Nephron progenitor cell (in vitro differentiated cells): ENCODE data around the gene WDR48.
A peak's percentile ranks its signal among the peaks of the same experiment; 100 is the strongest.

Experiments used
- DNase-seq: peaks from one replicate; pipeline ENCODE4 v3.0.0; 2021
- H3K27ac Mint-ChIP-seq: 2 replicates; pipeline ENCODE4 v1.8.0; 2021; ENCODE audit warnings: mild to moderate bottlenecking, moderate library complexity, mixed read lengths
- H3K27me3 Mint-ChIP-seq: 2 replicates; pipeline ENCODE4 v1.8.0; 2021; ENCODE audit warnings: mild to moderate bottlenecking, low read depth, mixed read lengths; ENCODE audit not compliant: poor library complexity
- H3K36me3 Mint-ChIP-seq: 2 replicates; pipeline ENCODE4 v1.8.0; 2021; ENCODE audit warnings: low read depth, mixed read lengths
- H3K4me1 Mint-ChIP-seq: 2 replicates; pipeline ENCODE4 v1.8.0; 2021; ENCODE audit warnings: mixed read lengths
- H3K4me3 Mint-ChIP-seq: 2 replicates; pipeline ENCODE4 v1.8.0; 2021; ENCODE audit warnings: mild to moderate bottlenecking, moderate library complexity, mixed read lengths
- H3K9me3 Mint-ChIP-seq: 2 replicates; pipeline ENCODE4 v1.8.0; 2021; ENCODE audit warnings: mild to moderate bottlenecking, moderate library complexity, mixed read lengths
- TF ChIP-seq, protein P1 (sequence below): fragments of 200-600 bp; sonication (generic); IDR thresholded peaks from 2 replicates; pipeline ENCODE4 v1.5.0; 2021; ENCODE audit warnings: antibody characterized with exemption

Gene WDR48

GRCh38 chr3:39025222-39025970 lies 26.4 kb upstream of the WDR48 start:
- no peak overlapping the region for H3K27ac Mint-ChIP-seq
- H3K36me3 Mint-ChIP-seq: no peaks in the 10 kb centered on the region
- no peak overlapping the region for H3K4me3 Mint-ChIP-seq
- TF ChIP-seq, protein P1, sequence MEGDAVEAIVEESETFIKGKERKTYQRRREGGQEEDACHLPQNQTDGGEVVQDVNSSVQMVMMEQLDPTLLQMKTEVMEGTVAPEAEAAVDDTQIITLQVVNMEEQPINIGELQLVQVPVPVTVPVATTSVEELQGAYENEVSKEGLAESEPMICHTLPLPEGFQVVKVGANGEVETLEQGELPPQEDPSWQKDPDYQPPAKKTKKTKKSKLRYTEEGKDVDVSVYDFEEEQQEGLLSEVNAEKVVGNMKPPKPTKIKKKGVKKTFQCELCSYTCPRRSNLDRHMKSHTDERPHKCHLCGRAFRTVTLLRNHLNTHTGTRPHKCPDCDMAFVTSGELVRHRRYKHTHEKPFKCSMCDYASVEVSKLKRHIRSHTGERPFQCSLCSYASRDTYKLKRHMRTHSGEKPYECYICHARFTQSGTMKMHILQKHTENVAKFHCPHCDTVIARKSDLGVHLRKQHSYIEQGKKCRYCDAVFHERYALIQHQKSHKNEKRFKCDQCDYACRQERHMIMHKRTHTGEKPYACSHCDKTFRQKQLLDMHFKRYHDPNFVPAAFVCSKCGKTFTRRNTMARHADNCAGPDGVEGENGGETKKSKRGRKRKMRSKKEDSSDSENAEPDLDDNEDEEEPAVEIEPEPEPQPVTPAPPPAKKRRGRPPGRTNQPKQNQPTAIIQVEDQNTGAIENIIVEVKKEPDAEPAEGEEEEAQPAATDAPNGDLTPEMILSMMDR: no peak
- no peak for DNase-seq
- no peaks in the 10 kb centered on the region for H3K9me3 Mint-ChIP-seq
- H3K27me3 Mint-ChIP-seq: peaks cover 10% of the 10 kb centered on the region
- no peaks in the 10 kb centered on the region for H3K4me1 Mint-ChIP-seq

GRCh38 chr3:39028546-39028945 lies 23.3 kb upstream of the WDR48 start:
- DNase-seq: no peak
- Mint-ChIP-seq H3K27ac (no peak overlapping the region), H3K9me3 (no peaks in the 10 kb centered on the region), H3K4me1 (no peaks in the 10 kb centered on the region), H3K27me3 (peaks cover 8% of the 10 kb centered on the region), H3K4me3 (no peak overlapping the region), H3K36me3 (no peaks in the 10 kb centered on the region)
- TF ChIP-seq, protein P1: no peak

- no peak overlapping the region for H3K27ac Mint-ChIP-seq
- peaks cover 8% of the 10 kb centered on the region for H3K27me3 Mint-ChIP-seq
- no peak for DNase-seq
- H3K4me3 Mint-ChIP-seq: no peak overlapping the region
- TF ChIP-seq, protein P1: no peak
- H3K36me3 Mint-ChIP-seq: peaks cover 5% of the 10 kb centered on the region
- no peaks in the 10 kb centered on the region for H3K4me1 Mint-ChIP-seq
- peaks cover 8% of the 10 kb centered on the region for H3K9me3 Mint-ChIP-seq
These were observed 22.3 kb upstream of the WDR48 start for GRCh38 chr3:39029556-39029955.

GRCh38 chr3:39038165-39038564 lies 13.7 kb upstream of the WDR48 start:
- peaks cover 63% of the 10 kb centered on the region for H3K9me3 Mint-ChIP-seq
- H3K4me3 Mint-ChIP-seq: no peak overlapping the region
- no peak for DNase-seq
- H3K4me1 Mint-ChIP-seq: no peaks in the 10 kb centered on the region
- no peak overlapping the region for H3K27ac Mint-ChIP-seq
- peaks cover 29% of the 10 kb centered on the region for H3K27me3 Mint-ChIP-seq
- peaks cover 16% of the 10 kb centered on the region for H3K36me3 Mint-ChIP-seq
- TF ChIP-seq, protein P1: no peak

DNA sequence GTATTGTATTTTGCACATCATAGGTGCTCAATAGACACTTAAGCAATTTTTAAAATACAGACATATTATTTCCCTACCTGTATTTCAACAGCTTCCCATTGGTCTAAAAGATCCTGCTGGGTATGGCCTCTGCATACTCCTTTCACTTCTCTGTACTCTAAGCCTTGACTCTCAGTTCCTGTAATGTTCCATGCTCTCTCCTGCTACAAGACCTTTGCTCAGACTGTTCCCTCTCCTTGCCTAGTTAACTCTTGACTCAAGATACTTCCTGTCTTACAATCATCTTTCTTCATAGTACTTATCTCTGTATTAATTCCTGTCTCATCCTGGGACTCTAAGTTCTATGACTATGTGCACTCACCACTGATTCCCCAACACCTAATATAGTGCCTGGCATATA lies 1.8 kb upstream of the WDR48 start:
- no peak overlapping the region for H3K27ac Mint-ChIP-seq
- no peak overlapping the region for H3K4me3 Mint-ChIP-seq
- peaks cover 37% of the 10 kb centered on the region for H3K4me1 Mint-ChIP-seq
- H3K36me3 Mint-ChIP-seq: no peaks in the 10 kb centered on the region
- TF ChIP-seq, protein P1: no peak
- peaks cover 5% of the 10 kb centered on the region for H3K9me3 Mint-ChIP-seq
- DNase-seq: no peak
- H3K27me3 Mint-ChIP-seq: peaks cover 10% of the 10 kb centered on the region

- Mint-ChIP-seq H3K9me3 (no peaks in the 10 kb centered on the region), H3K27ac (peak overlapping the region; percentile 92), H3K4me3 (peak overlapping the region; percentile 99), H3K27me3 (peaks cover 3% of the 10 kb centered on the region), H3K4me1 (peaks cover 54% of the 10 kb centered on the region), H3K36me3 (peaks cover 8% of the 10 kb centered on the region)
- TF ChIP-seq, protein P1: no peak
- DNase-seq: peak; percentile 17
These were observed 767 bp downstream of the WDR48 start for GRCh38 chr3:39052583-39052982.
